PFSK-1 (cell line): Measurements from ENCODE around the gene DNM1.

Experiments used
- POLR2AphosphoS5 ChIP-seq: IDR thresholded peaks from 2 replicates; pipeline ENCODE4 v1.6.1; 2012; ENCODE audit warnings: low read depth, mild to moderate bottlenecking, control low read depth, low read length, moderate library complexity
- SIN3A ChIP-seq: IDR thresholded peaks from 2 replicates; pipeline ENCODE4 v1.6.1; 2012; ENCODE audit warnings: mild to moderate bottlenecking, low read length, moderate library complexity, borderline replicate concordance; ENCODE audit not compliant: insufficient read depth

- no peak for TF ChIP-seq POLR2AphosphoS5
- TF ChIP-seq SIN3A = no peak
These were observed 43.3 kb downstream of the DNM1 start for GRCh38 chr9:128246471-128246870.
